SK-N-SH (cell line): ENCODE measurements around the gene DDX41. TPM values are rescaled to one million over a fixed set of nuclear protein-coding genes. Genes with fewer than 3 reads are reported as not detected.

ENCODE experiments used
- CTCF ChIA-PET: fragments of 300-600, 350-600 bp; formaldehyde crosslinking; extraction: SDS; loops from one replicate; lab custom pipeline; 2021; lab: Yijun Ruan, JAX
- POLR2A ChIA-PET: fragments of 350-600 bp; sonication (Branson Sonifier 250); formaldehyde crosslinking; extraction: SDS; loops from one replicate; lab custom pipeline; 2020; ENCODE audit warnings: antibody characterized with exemption, inconsistent platforms; lab: Yijun Ruan, JAX
- DNase-seq: peaks from one replicate; pipeline ENCODE4 v3.0.0; 2012
- H2AFZ ChIP-seq: fragments of 200-600 bp; sonication (generic); 2 replicates; pipeline ENCODE4 v1.8.1; 2016; ENCODE audit warnings: antibody characterized with exemption, mild to moderate bottlenecking, low read depth
- H3F3A ChIP-seq: fragments of 200-600 bp; sonication (generic); replicated peaks from 2 replicates; pipeline ENCODE3; 2016; ENCODE audit warnings: antibody characterized with exemption, mild to moderate bottlenecking; ENCODE audit not compliant: insufficient read depth
- H3K27ac ChIP-seq, 2 experiments: fragments of 200-500 bp in 1 of 2; fragments of 200-600 bp in 1 of 2; sonication (Bioruptor generic) in 1 of 2; sonication (generic), shearing (Covaris generic) in 1 of 2; 2 replicates each; pipeline versions ENCODE4 v1.5.1 to v1.6.1; 2014 to 2016; ENCODE audit warnings: low read depth in 2 of 2, inconsistent platforms in 1 of 2, low read length in 1 of 2, mild to moderate bottlenecking in 1 of 2, mixed read lengths in 1 of 2
- H3K27me3 ChIP-seq: fragments of 200-600 bp; sonication (generic), shearing (Covaris generic); 2 replicates; pipeline ENCODE4 v1.6.1; 2016; ENCODE audit warnings: mixed run types; ENCODE audit not compliant: insufficient read depth
- H3K36me3 ChIP-seq, 2 experiments: fragments of 200-500 bp in 1 of 2; fragments of 200-600 bp in 1 of 2; sonication (Bioruptor generic) in 1 of 2; sonication (generic) in 1 of 2; replicated peaks in 1 of 2; 2 replicates each; pipeline versions ENCODE3 to v1.5.1; 2014 to 2016; ENCODE audit warnings: low read length in 1 of 2, mild to moderate bottlenecking in 1 of 2; ENCODE audit not compliant: insufficient read depth in 2 of 2, control insufficient read depth in 1 of 2
- H3K4me1 ChIP-seq, 2 experiments: fragments of 200-500 bp in 1 of 2; fragments of 200-600 bp in 1 of 2; sonication (Bioruptor generic) in 1 of 2; sonication (generic), shearing (Covaris generic) in 1 of 2; 2 replicates each; pipeline versions ENCODE4 v1.5.1 to v1.6.1; 2014 to 2016; ENCODE audit warnings: low read depth in 1 of 2, low read length in 1 of 2, mixed run types in 1 of 2; ENCODE audit not compliant: insufficient read depth in 2 of 2, control insufficient read depth in 1 of 2
- H3K4me2 ChIP-seq: fragments of 200-600 bp; sonication (generic), shearing (Covaris generic); 2 replicates; pipeline ENCODE4 v1.6.1; 2017; ENCODE audit warnings: mixed run types
- H3K4me3 ChIP-seq, 2 experiments: fragments of 200-500 bp in 1 of 2; fragments of 200-600 bp in 1 of 2; sonication (Bioruptor generic) in 1 of 2; sonication (generic), shearing (Covaris generic) in 1 of 2; 2 replicates each; pipeline versions ENCODE4 v1.5.1 to v1.8.1; 2014 to 2016; ENCODE audit warnings: low read depth in 2 of 2, inconsistent platforms in 1 of 2, low read length in 1 of 2, mild to moderate bottlenecking in 1 of 2, mixed read lengths in 1 of 2, moderate library complexity in 1 of 2
- H3K79me2 ChIP-seq: fragments of 200-600 bp; sonication (generic); 2 replicates; pipeline ENCODE4 v1.8.1; 2017; ENCODE audit warnings: mild to moderate bottlenecking; ENCODE audit not compliant: insufficient read depth
- H3K9ac ChIP-seq: fragments of 200-600 bp; sonication (generic); 2 replicates; pipeline ENCODE4 v1.6.1; 2017; ENCODE audit warnings: mixed run types
- H3K9me2 ChIP-seq: fragments of 200-600 bp; sonication (generic); 2 replicates; pipeline ENCODE4 v1.6.1; 2017; ENCODE audit warnings: mixed run types
- H3K9me3 ChIP-seq: fragments of 200-600 bp; sonication (generic); 2 replicates; pipeline ENCODE4 v1.6.1; 2017; ENCODE audit warnings: mixed run types, mild to moderate bottlenecking, moderate library complexity
- H4K20me1 ChIP-seq: fragments of 200-600 bp; sonication (generic); 2 replicates; pipeline ENCODE4 v1.6.1; 2017; ENCODE audit warnings: mild to moderate bottlenecking, mixed run types; ENCODE audit not compliant: insufficient read depth
- CHD2 ChIP-seq: fragments of 150-350 bp; IDR thresholded peaks from 2 replicates; pipeline ENCODE4 v1.6.1; 2018; ENCODE audit warnings: low read length; ENCODE audit not compliant: partially characterized antibody
- CTCF ChIP-seq: fragments of 200-600 bp; sonication (generic); IDR thresholded peaks from 2 replicates; pipeline ENCODE4 v1.6.1; 2017; ENCODE audit warnings: antibody characterized with exemption, mild to moderate bottlenecking, moderate library complexity
- EP300 ChIP-seq, 2 experiments: IDR thresholded peaks; 2 replicates each; pipeline versions ENCODE4 v1.4.0 to v1.6.1; 2012; ENCODE audit warnings: borderline replicate concordance in 1 of 2, low read depth in 1 of 2, low read length in 1 of 2
- FOSL2 ChIP-seq: IDR thresholded peaks from 2 replicates; pipeline ENCODE4 v1.4.0; 2012; ENCODE audit warnings: low read depth, mild to moderate bottlenecking, moderate library complexity, borderline replicate concordance
- FOXM1 ChIP-seq: IDR thresholded peaks from 2 replicates; pipeline ENCODE4 v1.4.0; 2012; ENCODE audit warnings: low read depth, mild to moderate bottlenecking
- GATA2 ChIP-seq: sonication (generic); formaldehyde crosslinking; IDR thresholded peaks from 2 replicates; pipeline ENCODE4 v1.5.0; 2020; ENCODE audit warnings: mild to moderate bottlenecking, missing genetic modification reagents
- IRF3 ChIP-seq: fragments of 150-350 bp; IDR thresholded peaks from 2 replicates; pipeline ENCODE4 v1.6.1; 2016; ENCODE audit warnings: mild to moderate bottlenecking, low read depth, low read length
- JUND ChIP-seq: IDR thresholded peaks from 2 replicates; pipeline ENCODE4 v1.4.0; 2012
- MAX ChIP-seq: IDR thresholded peaks from 2 replicates; pipeline ENCODE4 v1.4.0; 2012; ENCODE audit warnings: low read depth
- MEF2A ChIP-seq: IDR thresholded peaks from 2 replicates; pipeline ENCODE4 v1.4.0; 2012; ENCODE audit warnings: low read depth, borderline replicate concordance
- NFIC ChIP-seq: IDR thresholded peaks from 2 replicates; pipeline ENCODE4 v1.4.0; 2012; ENCODE audit warnings: borderline replicate concordance
- PBX3 ChIP-seq: IDR thresholded peaks from 2 replicates; pipeline ENCODE4; 2012
- POLR2AphosphoS5 ChIP-seq: IDR thresholded peaks from 2 replicates; pipeline ENCODE4 v1.6.1; 2012; ENCODE audit warnings: low read depth, low read length
- RCOR1 ChIP-seq: fragments of 150-350 bp; IDR thresholded peaks from 2 replicates; pipeline ENCODE4 v1.6.1; 2017; ENCODE audit warnings: antibody characterized with exemption, low read length
- REST ChIP-seq: IDR thresholded peaks from 2 replicates; pipeline ENCODE4 v1.6.1; 2012; ENCODE audit warnings: mild to moderate bottlenecking, low read depth, low read length, moderate library complexity
- RFX5 ChIP-seq: IDR thresholded peaks from 2 replicates; pipeline ENCODE4 v1.6.1; 2012; ENCODE audit warnings: mild to moderate bottlenecking, improper control_type of control experiment, low read length
- RXRA ChIP-seq: IDR thresholded peaks from 2 replicates; pipeline ENCODE4 v1.4.0; 2012; ENCODE audit warnings: low read depth, mild to moderate bottlenecking, borderline replicate concordance
- SMC3 ChIP-seq: IDR thresholded peaks from 2 replicates; pipeline ENCODE4 v1.6.1; 2012; ENCODE audit warnings: low read depth, low read length, improper control_type of control experiment
- TCF12 ChIP-seq: IDR thresholded peaks from 2 replicates; pipeline ENCODE4 v1.4.0; 2012
- TEAD4 ChIP-seq: IDR thresholded peaks from 2 replicates; pipeline ENCODE4 v1.4.0; 2012; ENCODE audit warnings: mild to moderate bottlenecking, borderline replicate concordance; ENCODE audit not compliant: insufficient read depth
- USF1 ChIP-seq: IDR thresholded peaks from 2 replicates; pipeline ENCODE4 v1.4.0; 2012; ENCODE audit warnings: low read depth, borderline replicate concordance
- ZBTB33 ChIP-seq: IDR thresholded peaks from 2 replicates; pipeline ENCODE4 v1.4.0; 2012; ENCODE audit warnings: low read depth, borderline replicate concordance
- WGBS: methylation state at CpG from one replicate; pipeline ENCODE4 v1.1.6; 2017; ENCODE audit warnings: low lambda C conversion rate; 5-methylcytosine and 5-hydroxymethylcytosine counted together
- polyA plus RNA-seq, 3 experiments: library from polyadenylated mRNA; depleted of rRNA; stranded (reverse); fragments of >200 nt; gene quantifications; 2 replicates each; pipeline ENCODE4 v1.2.3, GENCODE V29; 2012

Gene DDX41
- polyA plus RNA-seq, 1 of the 3 experiments (the other 2 are of a cell fraction): 176 TPM

GRCh38 chr5:177546258-177546741, 29.5 kb upstream of the DDX41 start:
- peak overlapping the region; percentile 48; the same call in 1 of the 2 replicates for H3K4me2 ChIP-seq
- CTCF ChIA-PET: interaction anchor here (0.7 to 3.7 kb wide), 6 partner anchors 8 to 142 kb away, joined by 3 to 12 read pairs (median 4); no protein-coding TSS in a partner anchor
- TF ChIP-seq RCOR1 (no peak), CHD2 (no peak), IRF3 (no peak), GATA2 (CRISPR knock-in tag) (no peak), NFIC (peak; percentile 86), TCF12 (peak; percentile 99), USF1 (peak; percentile 53; the same call in 1 of the 2 replicates), RFX5 (no peak), RXRA (no peak; the same call in 1 of the 2 replicates), SMC3 (no peak), MEF2A (no peak), TEAD4 (peak; percentile 68; the same call in 1 of the 2 replicates), ZBTB33 (no peak), MAX (0 out of 2 replicates have a peak, but pooled peaks have one; percentile 56), CTCF (peak; percentile 35), FOXM1 (0 out of 2 replicates have a peak, but pooled peaks have one; percentile 26), PBX3 (peak; percentile 92), JUND (peak; percentile 92), REST (no peak), POLR2AphosphoS5 (peak; percentile 78; the same call in 1 of the 2 replicates), EP300 (IDR thresholded peaks at IDR 0.05; ENCODE audit: borderline replicate concordance in 1 of 2, low read depth in 1 of 2, low read length in 1 of 2) (peak; percentile 24 to 51; a peak in 2 of 4 replicates), FOSL2 (peak; percentile 97)

More at GRCh38 chr5:177546258-177546741, 29.5 kb upstream of the DDX41 start:
- Histone ChIP-seq H4K20me1 (peaks cover 83% of the 10 kb centered on the region), H3K4me1 (peaks cover 10 to 31% of the 10 kb centered on the region in 2 experiments), H3K36me3 (peaks cover 14 to 20% of the 10 kb centered on the region in 2 experiments), H3K9me3 (no peaks in the 10 kb centered on the region), H3K27me3 (no peaks in the 10 kb centered on the region), H3K79me2 (peaks cover 90% of the 10 kb centered on the region), H2AFZ (no peak overlapping the region), H3K27ac (peak overlapping the region; percentile 74 to 75), H3K9ac (no peak overlapping the region), H3K4me3 (no peak overlapping the region), H3K9me2 (no peaks in the 10 kb centered on the region), H3F3A (peaks cover 32% of the 10 kb centered on the region)
- 0% methylated on average over 1 of the region's 1 CpG for WGBS
- POLR2A ChIA-PET: interaction anchor here (0.7 kb wide), 1 partner anchor 52 kb away, joined by 3 read pairs; no protein-coding TSS in a partner anchor
- no peak for DNase-seq
